Measurements from ENCODE around the gene PSMA8. TPM values are rescaled to one million over a fixed set of nuclear protein-coding genes. Genes with fewer than 3 reads are reported as not detected.

Gene PSMA8
- total RNA-seq, 1 donor from 2014 or later: not detected

DNA sequence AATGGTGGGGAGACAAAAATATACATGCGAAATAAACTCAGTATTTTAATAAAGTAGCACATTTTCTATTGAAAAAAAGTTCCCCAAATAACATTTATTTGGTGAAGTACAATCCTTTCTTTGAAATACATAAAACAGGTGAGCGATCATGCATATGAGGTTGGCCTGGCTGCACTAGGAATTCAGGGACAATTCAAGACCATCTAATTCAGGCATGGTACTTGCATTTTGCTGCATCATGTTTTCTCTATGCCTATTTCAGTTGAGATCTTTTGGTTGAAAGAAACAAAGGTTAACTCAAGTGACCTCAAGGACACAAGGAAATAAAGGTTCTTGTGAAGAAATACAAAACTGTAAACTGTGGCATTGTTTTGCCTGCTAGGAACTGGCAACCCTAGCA is 72.8 kb downstream of the PSMA8 start:
- Mint-ChIP-seq H3K27me3 (ENCODE audit: insufficient read depth, low read depth) (peaks cover 5% of the 10 kb centered on the region), H3K27ac (no peak overlapping the region), H3K4me1 (peaks cover 25% of the 10 kb centered on the region), H3K4me3 (no peak overlapping the region), H3K9me3 (peaks cover 4% of the 10 kb centered on the region), H3K36me3 (no peaks in the 10 kb centered on the region)
- Histone ChIP-seq H3K27ac (no peak overlapping the region), H2AFZ (replicated peaks) (no peak overlapping the region), H3K79me2 (ENCODE audit: low read depth) (no peaks in the 10 kb centered on the region), H3K4me3 (no peak overlapping the region), H3K4me1 (no peaks in the 10 kb centered on the region), H3K4me2 (no peak overlapping the region), H3F3A (ENCODE audit: low read depth) (no peaks in the 10 kb centered on the region), H3K36me3 (no peaks in the 10 kb centered on the region), H3K9me3 (ENCODE audit: low read depth) (no peaks in the 10 kb centered on the region), H3K27me3 (no peaks in the 10 kb centered on the region), H4K20me1 (ENCODE audit: low read depth) (no peaks in the 10 kb centered on the region), H3K9ac (no peak overlapping the region)
- no peak for DNase-seq (ENCODE audit: low spot score)
- TF ChIP-seq EZH2 (IDR thresholded peaks at IDR 0.05) (no peak), EZH2phosphoT487 (IDR thresholded peaks at IDR 0.05) (no peak)
- TF ChIP-seq, protein P1, sequence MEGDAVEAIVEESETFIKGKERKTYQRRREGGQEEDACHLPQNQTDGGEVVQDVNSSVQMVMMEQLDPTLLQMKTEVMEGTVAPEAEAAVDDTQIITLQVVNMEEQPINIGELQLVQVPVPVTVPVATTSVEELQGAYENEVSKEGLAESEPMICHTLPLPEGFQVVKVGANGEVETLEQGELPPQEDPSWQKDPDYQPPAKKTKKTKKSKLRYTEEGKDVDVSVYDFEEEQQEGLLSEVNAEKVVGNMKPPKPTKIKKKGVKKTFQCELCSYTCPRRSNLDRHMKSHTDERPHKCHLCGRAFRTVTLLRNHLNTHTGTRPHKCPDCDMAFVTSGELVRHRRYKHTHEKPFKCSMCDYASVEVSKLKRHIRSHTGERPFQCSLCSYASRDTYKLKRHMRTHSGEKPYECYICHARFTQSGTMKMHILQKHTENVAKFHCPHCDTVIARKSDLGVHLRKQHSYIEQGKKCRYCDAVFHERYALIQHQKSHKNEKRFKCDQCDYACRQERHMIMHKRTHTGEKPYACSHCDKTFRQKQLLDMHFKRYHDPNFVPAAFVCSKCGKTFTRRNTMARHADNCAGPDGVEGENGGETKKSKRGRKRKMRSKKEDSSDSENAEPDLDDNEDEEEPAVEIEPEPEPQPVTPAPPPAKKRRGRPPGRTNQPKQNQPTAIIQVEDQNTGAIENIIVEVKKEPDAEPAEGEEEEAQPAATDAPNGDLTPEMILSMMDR (IDR thresholded peaks at IDR 0.05): no peak

DNA sequence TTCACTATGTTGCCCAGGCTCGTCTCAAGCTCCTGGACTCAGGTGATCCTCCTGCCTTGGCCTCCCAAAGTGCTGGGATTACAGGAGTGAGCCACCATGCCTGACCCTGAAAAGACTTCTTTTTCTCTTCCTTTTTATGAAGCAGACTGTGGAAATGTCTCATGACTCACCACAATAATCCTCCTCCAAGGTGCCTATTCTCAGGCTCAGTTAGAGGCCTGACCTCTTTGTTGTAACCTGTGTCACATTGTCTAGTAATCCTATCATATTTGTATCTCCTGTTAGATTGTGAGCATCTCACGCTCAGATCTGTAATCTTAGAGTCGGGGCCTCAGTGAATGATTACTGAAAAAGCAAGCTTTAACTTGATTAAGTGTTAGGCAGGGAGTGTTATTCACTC is 74.3 kb downstream of the PSMA8 start:
- H4K20me1 ChIP-seq (ENCODE audit: low read depth): no peaks in the 10 kb centered on the region
- H3K4me1 ChIP-seq: no peaks in the 10 kb centered on the region
- peaks cover 23% of the 10 kb centered on the region for H3K4me1 Mint-ChIP-seq
- no peaks in the 10 kb centered on the region for H3K9me3 ChIP-seq (ENCODE audit: low read depth)
- no peak for TF ChIP-seq EZH2 (IDR thresholded peaks at IDR 0.05)
- TF ChIP-seq, protein P1 (IDR thresholded peaks at IDR 0.05): no peak
- no peak for TF ChIP-seq EZH2phosphoT487 (IDR thresholded peaks at IDR 0.05)
- H3K27me3 Mint-ChIP-seq (ENCODE audit: insufficient read depth, low read depth): peaks cover 5% of the 10 kb centered on the region
- no peak for DNase-seq (ENCODE audit: low spot score)
- no peaks in the 10 kb centered on the region for H3F3A ChIP-seq (ENCODE audit: low read depth)
- no peak overlapping the region for H3K4me3 Mint-ChIP-seq
- no peaks in the 10 kb centered on the region for H3K27me3 ChIP-seq
- H3K4me2 ChIP-seq: no peak overlapping the region
- H3K36me3 ChIP-seq: no peaks in the 10 kb centered on the region
- no peak overlapping the region for H3K27ac ChIP-seq
- no peak overlapping the region for H3K9ac ChIP-seq
- H3K9me3 Mint-ChIP-seq: peaks cover 4% of the 10 kb centered on the region
- H3K27ac Mint-ChIP-seq: no peak overlapping the region
- H3K79me2 ChIP-seq (ENCODE audit: low read depth): no peaks in the 10 kb centered on the region
- no peaks in the 10 kb centered on the region for H3K36me3 Mint-ChIP-seq
- H3K4me3 ChIP-seq: no peak overlapping the region
- no peak overlapping the region for H2AFZ ChIP-seq (replicated peaks)

DNA sequence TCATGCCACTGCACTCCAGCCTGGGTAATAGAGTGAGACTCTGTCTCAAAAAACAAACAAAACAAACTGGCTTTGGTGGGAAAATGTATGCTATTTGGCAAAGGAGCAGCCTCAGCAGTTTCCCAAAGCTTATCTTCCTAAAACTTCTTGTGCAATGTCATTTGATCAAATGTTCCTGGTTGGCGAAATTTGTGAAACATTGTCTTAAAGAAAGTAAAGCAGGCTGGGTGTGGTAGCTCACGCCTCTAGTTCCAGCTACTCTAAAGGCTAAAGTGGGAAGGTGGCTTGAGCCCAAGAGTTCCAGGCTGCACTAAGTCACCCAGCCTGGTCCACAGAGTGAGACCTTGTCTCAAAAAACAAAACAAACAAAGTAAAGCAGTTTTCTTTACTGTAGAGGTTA is 75.3 kb downstream of the PSMA8 start:
- Histone ChIP-seq H3K4me1 (no peaks in the 10 kb centered on the region), H3F3A (ENCODE audit: low read depth) (no peaks in the 10 kb centered on the region), H3K27ac (no peak overlapping the region), H2AFZ (replicated peaks) (no peak overlapping the region), H3K9ac (no peak overlapping the region), H3K27me3 (no peaks in the 10 kb centered on the region), H3K4me3 (no peak overlapping the region), H3K4me2 (no peak overlapping the region), H3K9me3 (ENCODE audit: low read depth) (no peaks in the 10 kb centered on the region), H3K79me2 (ENCODE audit: low read depth) (no peaks in the 10 kb centered on the region), H3K36me3 (no peaks in the 10 kb centered on the region), H4K20me1 (ENCODE audit: low read depth) (no peaks in the 10 kb centered on the region)
- H3K27ac Mint-ChIP-seq: no peak overlapping the region
- H3K4me1 Mint-ChIP-seq: peaks cover 23% of the 10 kb centered on the region
- TF ChIP-seq, protein P1 (IDR thresholded peaks at IDR 0.05): no peak
- TF ChIP-seq EZH2phosphoT487 (IDR thresholded peaks at IDR 0.05) (no peak), EZH2 (IDR thresholded peaks at IDR 0.05) (no peak)
- no peaks in the 10 kb centered on the region for H3K36me3 Mint-ChIP-seq
- H3K9me3 Mint-ChIP-seq: peaks cover under 1% of the 10 kb centered on the region
- H3K27me3 Mint-ChIP-seq (ENCODE audit: insufficient read depth, low read depth): peaks cover 5% of the 10 kb centered on the region
- DNase-seq (ENCODE audit: low spot score): no peak
- no peak overlapping the region for H3K4me3 Mint-ChIP-seq
